IPS-18a (cell line): ENCODE results near the gene SF3B4.

ENCODE experiments used
- H3K27ac ChIP-seq: one replicate; pipeline ENCODE4 v1.5.1; 2013; ENCODE audit warnings: low read length
- H3K27me3 ChIP-seq: one replicate; pipeline ENCODE4 v1.6.1; 2013; ENCODE audit warnings: mild to moderate bottlenecking, low read length; ENCODE audit not compliant: control insufficient read depth, insufficient read depth
- H3K36me3 ChIP-seq: one replicate; pipeline ENCODE4 v1.6.1; 2013; ENCODE audit warnings: low read depth, low read length; ENCODE audit not compliant: control insufficient read depth
- H3K4me1 ChIP-seq: one replicate; pipeline ENCODE4 v1.6.1; 2013; ENCODE audit warnings: low read depth, low read length; ENCODE audit not compliant: control insufficient read depth
- H3K4me3 ChIP-seq: one replicate; pipeline ENCODE4 v1.5.1; 2013; ENCODE audit warnings: low read length
- H3K9ac ChIP-seq: one replicate; pipeline ENCODE4 v1.6.1; 2013; ENCODE audit warnings: mild to moderate bottlenecking, low read length, moderate library complexity
- H3K9me3 ChIP-seq: one replicate; pipeline ENCODE4 v1.6.1; 2013; ENCODE audit warnings: low read depth, low read length; ENCODE audit not compliant: control insufficient read depth

The SF3B4 gene

DNA sequence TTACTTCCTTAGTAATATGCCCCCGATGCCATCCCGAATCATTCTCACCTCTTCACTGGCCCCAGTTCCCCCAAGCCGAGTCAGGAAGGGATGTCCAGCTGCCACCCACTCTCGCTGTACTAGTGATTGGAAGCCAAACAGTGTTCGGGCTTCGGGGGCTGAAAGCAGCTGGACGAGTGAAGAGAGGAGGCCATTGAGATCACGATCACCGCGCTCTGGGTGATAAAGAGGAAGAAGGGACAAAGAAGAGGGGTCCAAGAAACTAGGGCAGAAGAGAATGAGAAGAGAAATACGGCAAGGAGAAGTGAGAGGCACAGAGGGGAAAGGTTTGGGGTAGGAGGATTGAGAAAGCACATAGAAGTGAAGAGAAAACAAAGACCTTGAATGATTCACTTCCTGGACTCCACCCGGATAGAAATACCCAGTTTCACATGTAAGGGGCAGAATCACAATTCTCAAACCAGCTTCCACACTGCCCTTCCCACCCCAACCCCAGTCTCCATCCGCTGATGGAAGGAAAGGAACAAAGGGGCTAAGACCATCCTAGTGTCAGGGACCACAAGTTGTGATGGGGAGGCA, 3.7 kb upstream of the SF3B4 start:
- Histone ChIP-seq H3K9ac (no peak overlapping the region), H3K27ac (no peak overlapping the region)

DNA sequence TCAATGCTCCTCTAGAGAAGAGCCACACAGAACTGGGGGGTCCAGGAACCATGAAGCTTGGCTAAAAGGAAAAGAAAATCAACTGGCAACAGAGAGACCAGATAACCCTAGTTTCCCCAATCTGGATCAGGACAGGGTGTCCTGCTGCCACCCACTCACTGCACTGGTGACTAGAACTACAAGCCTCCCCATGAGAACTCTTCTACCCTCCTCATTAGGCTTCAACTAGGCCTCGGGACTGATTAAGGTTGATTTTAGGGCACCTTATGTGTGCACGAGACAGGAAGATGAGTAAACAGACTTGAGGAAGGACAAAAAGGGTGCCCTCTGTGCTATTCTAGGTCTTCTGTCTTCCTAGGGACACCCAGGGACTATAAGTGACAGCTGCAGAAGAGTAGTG, 2.3 kb upstream of the SF3B4 start:
- peaks cover 12% of the 10 kb centered on the region for H3K4me1 ChIP-seq
- no peaks in the 10 kb centered on the region for H3K9me3 ChIP-seq
- no peak overlapping the region for H3K27ac ChIP-seq
- H3K4me3 ChIP-seq, result no peak overlapping the region
- no peaks in the 10 kb centered on the region for H3K27me3 ChIP-seq
- H3K9ac ChIP-seq, result no peak overlapping the region
- H3K36me3 ChIP-seq, result peaks cover 20% of the 10 kb centered on the region

More for the DNA sequence above, 3.7 kb upstream of the SF3B4 start:
- peaks cover 12% of the 10 kb centered on the region for H3K4me1 ChIP-seq
- no peak overlapping the region for H3K4me3 ChIP-seq
- H3K9me3 ChIP-seq, result no peaks in the 10 kb centered on the region
- no peaks in the 10 kb centered on the region for H3K27me3 ChIP-seq
- peaks cover 5% of the 10 kb centered on the region for H3K36me3 ChIP-seq

DNA sequence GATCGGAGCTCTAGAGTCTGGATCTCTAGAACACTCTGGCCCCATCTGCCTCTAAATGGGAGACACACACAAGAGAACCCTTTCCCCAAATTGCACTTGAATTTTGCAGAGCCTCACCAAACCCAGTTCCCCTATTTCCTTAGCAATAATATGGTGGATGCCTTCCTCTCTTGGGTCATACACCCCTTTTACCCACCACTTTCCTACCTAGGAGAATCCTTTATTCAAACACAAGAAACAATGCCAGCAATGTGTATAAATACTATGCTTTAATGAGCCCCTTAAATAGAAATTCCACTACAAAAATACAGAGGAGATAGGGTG, 760 bp upstream of the SF3B4 start:
- peaks cover 12% of the 10 kb centered on the region for H3K4me1 ChIP-seq
- peak overlapping the region; percentile 88 for H3K27ac ChIP-seq
- H3K27me3 ChIP-seq, result no peaks in the 10 kb centered on the region
- peaks cover 34% of the 10 kb centered on the region for H3K36me3 ChIP-seq
- H3K9ac ChIP-seq, result peak overlapping the region; percentile 91
- no peaks in the 10 kb centered on the region for H3K9me3 ChIP-seq
- peak overlapping the region; percentile 85 for H3K4me3 ChIP-seq

DNA sequence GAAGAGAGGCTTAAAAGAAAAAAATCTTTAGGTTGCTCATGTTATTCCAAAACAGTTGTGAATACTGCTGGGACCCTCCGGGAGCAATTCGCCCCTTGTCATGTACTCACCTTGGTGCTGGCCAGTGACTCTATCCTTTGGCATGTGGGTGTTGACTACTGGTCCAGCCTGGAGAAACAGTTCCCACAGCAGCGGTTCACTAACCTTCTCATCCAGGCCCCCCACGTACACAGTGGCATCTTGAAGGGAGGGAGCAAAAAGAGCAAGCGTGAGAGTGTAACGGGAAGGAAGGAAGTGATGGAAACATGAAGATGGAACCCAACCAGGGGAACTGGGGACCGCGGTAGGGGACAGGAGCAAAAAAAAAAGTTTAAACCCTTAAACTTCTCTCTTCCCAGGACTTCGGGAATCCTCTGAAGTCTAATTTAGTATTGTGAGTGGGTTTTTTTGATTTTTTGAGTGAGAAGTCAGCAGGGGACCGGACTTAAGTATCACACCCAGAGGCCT, 494 bp downstream of the SF3B4 start:
- H3K9me3 ChIP-seq, result no peaks in the 10 kb centered on the region
- H3K36me3 ChIP-seq, result peaks cover 45% of the 10 kb centered on the region
- no peak overlapping the region for H3K27ac ChIP-seq
- peaks cover 12% of the 10 kb centered on the region for H3K4me1 ChIP-seq
- no peaks in the 10 kb centered on the region for H3K27me3 ChIP-seq
- peak overlapping the region; percentile 91 for H3K9ac ChIP-seq
- peak overlapping the region; percentile 85 for H3K4me3 ChIP-seq

DNA sequence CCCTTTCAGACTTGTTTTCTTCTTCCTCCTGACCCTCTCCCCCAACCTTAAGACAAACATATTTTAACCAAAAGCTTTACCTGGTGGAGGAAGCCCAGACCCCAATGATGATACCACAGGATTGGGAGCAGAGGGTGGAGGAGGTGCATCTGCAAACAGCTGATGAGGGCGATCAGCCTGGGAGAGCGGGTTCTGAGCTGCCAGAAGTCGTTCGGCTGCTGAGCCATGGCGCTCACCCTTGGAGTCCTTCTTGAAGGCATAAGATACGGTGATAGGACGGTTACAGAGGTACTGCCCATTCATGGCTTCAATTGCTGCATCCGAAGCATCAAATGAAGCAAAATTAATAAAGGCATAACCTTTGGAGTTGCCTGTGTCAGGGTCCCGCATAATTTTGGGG, 1.3 kb downstream of the SF3B4 start:
- H3K4me3 ChIP-seq, result peak overlapping the region; percentile 85
- peaks cover 12% of the 10 kb centered on the region for H3K4me1 ChIP-seq
- no peaks in the 10 kb centered on the region for H3K27me3 ChIP-seq
- H3K27ac ChIP-seq, result no peak overlapping the region
- H3K36me3 ChIP-seq, result peaks cover 45% of the 10 kb centered on the region
- H3K9me3 ChIP-seq, result no peaks in the 10 kb centered on the region
- no peak overlapping the region for H3K9ac ChIP-seq

DNA sequence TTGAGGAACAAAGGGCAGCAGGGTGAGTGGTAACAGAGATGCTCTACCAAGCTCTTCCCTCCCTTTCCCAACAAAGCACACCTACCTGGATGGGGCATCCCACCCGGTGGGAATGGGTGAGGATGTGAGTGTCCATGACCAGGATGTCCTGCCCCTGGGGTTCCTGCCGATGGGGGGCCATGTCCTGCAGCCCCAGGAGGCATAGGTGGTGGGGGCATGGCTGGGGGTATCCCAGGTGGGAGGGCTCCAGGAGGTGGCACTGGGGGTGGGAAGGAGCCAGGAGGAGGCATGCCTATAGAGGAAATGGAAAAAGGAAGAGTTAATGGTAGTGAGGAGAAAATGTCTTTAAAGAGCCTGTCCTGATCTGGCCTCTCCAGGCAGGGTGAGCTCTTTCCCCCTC, 1.9 kb downstream of the SF3B4 start:
- no peak overlapping the region for H3K27ac ChIP-seq
- H3K4me3 ChIP-seq, result no peak overlapping the region
- no peak overlapping the region for H3K9ac ChIP-seq
- peaks cover 45% of the 10 kb centered on the region for H3K36me3 ChIP-seq
- H3K4me1 ChIP-seq, result peaks cover 12% of the 10 kb centered on the region
- no peaks in the 10 kb centered on the region for H3K27me3 ChIP-seq
- no peaks in the 10 kb centered on the region for H3K9me3 ChIP-seq

DNA sequence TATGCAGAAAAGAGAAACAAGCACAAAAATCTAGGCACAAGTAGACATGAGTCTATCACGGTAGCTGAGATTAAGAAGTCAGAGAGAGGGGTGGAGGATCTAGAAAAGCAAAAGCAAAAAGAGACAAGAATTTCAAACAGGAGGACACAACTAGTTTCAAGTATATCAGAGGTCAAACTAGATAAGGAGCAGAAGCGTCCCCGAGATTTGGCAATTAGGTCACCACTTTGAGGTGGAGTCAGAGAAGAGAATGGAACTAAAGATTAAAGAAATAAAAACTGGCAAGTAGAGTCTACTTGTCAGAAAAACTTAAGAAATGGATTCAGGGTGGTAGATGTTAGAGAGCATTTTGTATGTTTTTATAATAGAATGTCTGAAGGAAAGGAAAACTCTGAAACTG, 2.3 kb downstream of the SF3B4 start:
- H3K36me3 ChIP-seq, result peaks cover 45% of the 10 kb centered on the region
- H3K4me1 ChIP-seq, result peaks cover 12% of the 10 kb centered on the region
- no peak overlapping the region for H3K4me3 ChIP-seq
- H3K9me3 ChIP-seq, result no peaks in the 10 kb centered on the region
- H3K27me3 ChIP-seq, result no peaks in the 10 kb centered on the region
- H3K27ac ChIP-seq, result no peak overlapping the region
- H3K9ac ChIP-seq, result no peak overlapping the region

DNA sequence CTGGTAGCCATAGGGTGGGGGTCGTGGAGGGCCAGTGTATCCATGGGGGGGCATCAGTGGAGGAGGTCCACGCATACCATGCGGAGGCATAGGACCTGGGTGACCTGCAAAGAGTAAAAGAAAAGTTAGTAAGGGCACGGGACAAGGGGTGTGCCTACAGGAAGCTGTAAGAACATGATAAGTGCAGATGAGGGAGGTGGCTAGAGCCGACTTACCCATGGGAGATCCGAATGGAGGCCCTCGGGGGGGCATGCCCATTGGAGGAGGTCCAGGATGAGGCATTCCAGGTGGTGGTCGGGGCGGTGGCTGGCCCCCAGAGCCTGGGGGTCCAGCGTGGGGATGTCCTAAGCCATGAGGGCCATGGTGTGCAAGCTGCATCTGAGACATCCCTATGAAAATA, 4.0 kb downstream of the SF3B4 start:
- no peak overlapping the region for H3K27ac ChIP-seq
- H3K36me3 ChIP-seq, result peaks cover 45% of the 10 kb centered on the region
- H3K9me3 ChIP-seq, result no peaks in the 10 kb centered on the region
- no peaks in the 10 kb centered on the region for H3K27me3 ChIP-seq
- no peak overlapping the region for H3K9ac ChIP-seq
- H3K4me1 ChIP-seq, result peaks cover 10% of the 10 kb centered on the region
- H3K4me3 ChIP-seq, result no peak overlapping the region

DNA sequence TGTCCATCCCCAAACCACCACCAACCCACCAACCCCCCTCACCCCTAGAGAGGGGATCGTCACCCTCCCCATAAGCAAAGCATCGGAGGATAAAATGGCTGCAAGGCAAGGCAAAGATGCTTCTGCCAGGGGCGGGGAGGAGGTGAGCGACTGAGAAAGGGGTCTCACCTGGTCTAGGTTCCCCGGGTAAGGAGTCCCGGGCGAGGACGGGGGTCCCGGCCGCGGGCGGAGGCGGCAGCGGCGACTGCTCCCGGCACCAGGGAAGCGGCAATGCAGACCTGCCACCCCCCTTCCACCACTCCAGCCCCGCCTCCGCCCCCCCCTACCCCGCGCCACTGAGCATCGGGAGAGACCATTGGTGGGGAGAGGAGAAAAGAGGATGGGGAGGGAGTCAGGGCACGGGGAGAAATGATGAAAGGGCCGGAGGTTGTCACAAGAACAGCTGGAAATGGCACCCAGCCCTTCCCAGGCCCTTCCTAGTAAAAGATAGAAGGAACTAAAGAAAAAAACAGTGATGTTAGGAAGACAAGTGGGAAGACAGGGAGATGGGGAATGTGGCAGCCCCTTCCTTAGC, 9.9 kb downstream of the SF3B4 start, which contains the start of gene SV2A:
Gene SV2A, minus strand, starts transcription at position 274 of the 574 bp plus-strand sequence. CDS start 4,004 bp downstream, outside the sequence.
- Histone ChIP-seq H3K9ac (peak within 1 kb of the TSS; percentile 46), H3K27me3 (no peaks in the 10 kb centered on the region), H3K27ac (no peak within 1 kb of the TSS), H3K9me3 (no peaks in the 10 kb centered on the region), H3K36me3 (peaks cover 15% of the 10 kb centered on the region), H3K4me1 (peaks cover 14% of the 10 kb centered on the region), H3K4me3 (peak within 1 kb of the TSS; percentile 84)

DNA sequence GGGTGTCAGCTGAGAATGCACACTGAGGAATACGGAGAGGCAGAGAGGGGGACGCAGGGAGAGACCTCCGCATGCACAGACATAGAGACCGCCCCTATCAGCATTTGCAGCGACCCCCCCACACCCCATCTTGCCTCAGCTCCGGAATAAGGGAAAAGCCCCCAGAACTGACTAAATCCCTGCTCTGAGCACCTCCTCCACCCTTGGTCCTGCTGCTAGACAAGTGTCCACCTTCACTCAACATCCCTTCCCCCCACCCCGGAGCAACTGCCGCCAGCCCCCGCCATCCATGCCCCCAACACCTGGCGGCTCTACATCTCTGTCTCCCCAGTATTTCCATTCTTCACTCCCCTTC, 10.7 kb downstream of the SF3B4 start:
- Histone ChIP-seq H3K4me3 (peak overlapping the region; percentile 84), H3K4me1 (peaks cover 14% of the 10 kb centered on the region)

DNA sequence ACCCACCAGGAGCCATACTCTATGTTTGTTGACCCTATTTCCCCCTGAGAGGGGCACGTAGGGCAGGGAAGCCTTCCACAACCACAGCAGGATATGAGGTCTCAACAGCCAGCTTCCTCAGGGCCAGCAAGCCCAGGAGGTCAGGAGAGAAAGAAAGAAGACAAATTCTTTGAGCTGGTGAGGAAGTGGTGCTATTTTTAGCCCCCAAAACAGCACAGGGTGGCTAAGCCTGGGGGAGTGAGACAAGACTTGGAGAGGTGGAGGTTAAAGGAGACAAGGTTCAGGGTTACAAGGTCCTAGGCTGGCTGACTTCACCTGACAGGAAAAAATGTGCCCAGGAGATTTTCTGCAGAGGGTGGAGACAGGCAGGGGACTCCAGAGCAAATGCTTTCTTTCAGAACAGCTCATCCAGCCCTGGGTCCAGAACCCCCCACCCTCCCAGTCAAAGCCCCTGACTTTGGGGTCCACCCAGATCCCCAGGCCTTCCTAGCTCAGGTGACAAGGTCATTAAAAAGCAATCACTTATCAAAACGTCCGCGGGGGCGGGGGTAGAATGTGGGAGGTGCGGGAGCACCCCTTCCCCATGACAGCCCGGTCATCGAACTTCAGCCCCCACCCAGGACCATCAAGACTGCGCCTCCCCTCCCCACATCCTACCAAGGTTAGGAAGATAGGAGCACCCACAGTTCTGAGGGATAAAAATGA, 11.3 kb downstream of the SF3B4 start:
- peaks cover 14% of the 10 kb centered on the region for H3K4me1 ChIP-seq
- H3K9ac ChIP-seq, result no peak overlapping the region
- no peak overlapping the region for H3K27ac ChIP-seq
- H3K36me3 ChIP-seq, result peaks cover 12% of the 10 kb centered on the region
- no peaks in the 10 kb centered on the region for H3K9me3 ChIP-seq
- no peaks in the 10 kb centered on the region for H3K27me3 ChIP-seq
- H3K4me3 ChIP-seq, result peak overlapping the region; percentile 84

More for the DNA sequence above, 10.7 kb downstream of the SF3B4 start:
- Histone ChIP-seq H3K36me3 (peaks cover 12% of the 10 kb centered on the region), H3K9ac (no peak overlapping the region), H3K9me3 (no peaks in the 10 kb centered on the region), H3K27me3 (no peaks in the 10 kb centered on the region), H3K27ac (no peak overlapping the region)
